ENCODE data around the gene AIG1.

The AIG1 gene

DNA sequence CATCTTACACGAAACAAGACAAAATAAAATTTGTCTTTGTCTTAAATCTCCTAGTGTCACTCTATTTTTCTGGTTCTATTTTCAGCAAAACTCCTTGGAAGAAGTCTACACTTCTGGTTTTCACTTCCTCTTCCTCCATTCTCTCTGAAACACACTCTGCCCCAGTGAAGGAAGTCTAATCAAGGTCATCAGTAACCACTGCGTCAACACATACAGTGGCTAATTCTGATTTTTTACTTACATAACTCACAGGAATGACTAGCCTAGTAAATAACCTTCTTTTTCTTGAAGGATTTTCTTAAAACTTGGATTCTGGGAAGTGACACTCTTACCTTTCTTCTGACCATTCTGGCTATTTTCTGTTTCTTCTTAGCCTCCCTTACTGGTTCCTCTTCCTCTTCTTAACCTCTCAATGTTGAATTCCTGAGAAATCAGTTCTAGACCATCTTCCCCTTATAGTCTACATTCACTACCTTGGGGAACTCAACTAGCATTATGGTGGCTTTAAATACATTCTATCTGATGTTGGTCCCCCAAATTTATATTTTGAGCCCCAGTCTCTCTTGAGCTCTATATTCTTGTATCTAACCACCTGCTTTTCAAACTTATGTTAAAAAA lies 37.5 kb downstream of the AIG1 start:
- Histone ChIP-seq H3K27ac (ENCODE audit: low read length) (no peak overlapping the region), H3K4me3 (ENCODE audit: low read depth in 1 of 2, low read length in 2 of 2) (no peak overlapping the region), H3K36me3 (ENCODE audit: insufficient read depth, low read length) (no peaks in the 10 kb centered on the region), H2AFZ (ENCODE audit: low read depth, low read length) (no peak overlapping the region), H3K4me2 (ENCODE audit: insufficient read depth, low read length) (no peak overlapping the region), H4K20me1 (ENCODE audit: insufficient read depth, low read length) (no peaks in the 10 kb centered on the region), H3K27me3 (ENCODE audit: insufficient read depth, low read length, poor library complexity) (no peaks in the 10 kb centered on the region), H3K9ac (ENCODE audit: low read depth, low read length) (no peak overlapping the region), H3K4me1 (ENCODE audit: insufficient read depth, low read length) (no peaks in the 10 kb centered on the region), H3K79me2 (ENCODE audit: insufficient read depth, low read length) (no peaks in the 10 kb centered on the region), H3K9me3 (ENCODE audit: insufficient read depth, low read length, severe bottlenecking) (no peaks in the 10 kb centered on the region)
- no peak for TF ChIP-seq EZH2 (IDR thresholded peaks at IDR 0.05; ENCODE audit: borderline replicate concordance, low read depth, low read length, severe bottlenecking)
- TF ChIP-seq, protein P1, sequence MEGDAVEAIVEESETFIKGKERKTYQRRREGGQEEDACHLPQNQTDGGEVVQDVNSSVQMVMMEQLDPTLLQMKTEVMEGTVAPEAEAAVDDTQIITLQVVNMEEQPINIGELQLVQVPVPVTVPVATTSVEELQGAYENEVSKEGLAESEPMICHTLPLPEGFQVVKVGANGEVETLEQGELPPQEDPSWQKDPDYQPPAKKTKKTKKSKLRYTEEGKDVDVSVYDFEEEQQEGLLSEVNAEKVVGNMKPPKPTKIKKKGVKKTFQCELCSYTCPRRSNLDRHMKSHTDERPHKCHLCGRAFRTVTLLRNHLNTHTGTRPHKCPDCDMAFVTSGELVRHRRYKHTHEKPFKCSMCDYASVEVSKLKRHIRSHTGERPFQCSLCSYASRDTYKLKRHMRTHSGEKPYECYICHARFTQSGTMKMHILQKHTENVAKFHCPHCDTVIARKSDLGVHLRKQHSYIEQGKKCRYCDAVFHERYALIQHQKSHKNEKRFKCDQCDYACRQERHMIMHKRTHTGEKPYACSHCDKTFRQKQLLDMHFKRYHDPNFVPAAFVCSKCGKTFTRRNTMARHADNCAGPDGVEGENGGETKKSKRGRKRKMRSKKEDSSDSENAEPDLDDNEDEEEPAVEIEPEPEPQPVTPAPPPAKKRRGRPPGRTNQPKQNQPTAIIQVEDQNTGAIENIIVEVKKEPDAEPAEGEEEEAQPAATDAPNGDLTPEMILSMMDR (IDR thresholded peaks at IDR 0.05; ENCODE audit: borderline replicate concordance, extremely low read depth, low read length, poor library complexity, severe bottlenecking): no peak
- DNase-seq (no peak), ATAC-seq (ENCODE audit: insufficient read depth, low read depth) (no peak)

- H4K20me1 ChIP-seq (ENCODE audit: insufficient read depth, low read length): no peaks in the 10 kb centered on the region
- no peaks in the 10 kb centered on the region for H3K4me1 ChIP-seq (ENCODE audit: insufficient read depth, low read length)
- DNase-seq: no peak
- H3K36me3 ChIP-seq (ENCODE audit: insufficient read depth, low read length): no peaks in the 10 kb centered on the region
- no peak overlapping the region for H3K4me2 ChIP-seq (ENCODE audit: insufficient read depth, low read length)
- no peaks in the 10 kb centered on the region for H3K27me3 ChIP-seq (ENCODE audit: insufficient read depth, low read length, poor library complexity)
- TF ChIP-seq EZH2 (IDR thresholded peaks at IDR 0.05; ENCODE audit: borderline replicate concordance, low read depth, low read length, severe bottlenecking): no peak
- TF ChIP-seq, protein P1 (IDR thresholded peaks at IDR 0.05; ENCODE audit: borderline replicate concordance, extremely low read depth, low read length, poor library complexity, severe bottlenecking): no peak
- H3K27ac ChIP-seq (ENCODE audit: low read length): no peak overlapping the region
- no peak for ATAC-seq (ENCODE audit: insufficient read depth, low read depth)
- H2AFZ ChIP-seq (ENCODE audit: low read depth, low read length): no peak overlapping the region
- no peaks in the 10 kb centered on the region for H3K9me3 ChIP-seq (ENCODE audit: insufficient read depth, low read length, severe bottlenecking)
- no peak overlapping the region for H3K4me3 ChIP-seq (ENCODE audit: low read depth in 1 of 2, low read length in 2 of 2)
- H3K9ac ChIP-seq (ENCODE audit: low read depth, low read length): no peak overlapping the region
- no peaks in the 10 kb centered on the region for H3K79me2 ChIP-seq (ENCODE audit: insufficient read depth, low read length)
Observed at GRCh38 chr6:143099647-143100046, 39.0 kb downstream of the AIG1 start.

GRCh38 chr6:143100429-143100828 lies 39.7 kb downstream of the AIG1 start:
- TF ChIP-seq, protein P1 (IDR thresholded peaks at IDR 0.05; ENCODE audit: borderline replicate concordance, extremely low read depth, low read length, poor library complexity, severe bottlenecking): no peak
- TF ChIP-seq EZH2 (IDR thresholded peaks at IDR 0.05; ENCODE audit: borderline replicate concordance, low read depth, low read length, severe bottlenecking): no peak
- no peak overlapping the region for H3K27ac ChIP-seq (ENCODE audit: low read length)
- H3K79me2 ChIP-seq (ENCODE audit: insufficient read depth, low read length): no peaks in the 10 kb centered on the region
- ATAC-seq (ENCODE audit: insufficient read depth, low read depth) (no peak), DNase-seq (no peak)
- H3K36me3 ChIP-seq (ENCODE audit: insufficient read depth, low read length): no peaks in the 10 kb centered on the region
- no peak overlapping the region for H3K4me2 ChIP-seq (ENCODE audit: insufficient read depth, low read length)
- H4K20me1 ChIP-seq (ENCODE audit: insufficient read depth, low read length): no peaks in the 10 kb centered on the region
- no peak overlapping the region for H2AFZ ChIP-seq (ENCODE audit: low read depth, low read length)
- H3K27me3 ChIP-seq (ENCODE audit: insufficient read depth, low read length, poor library complexity): no peaks in the 10 kb centered on the region
- H3K4me3 ChIP-seq (ENCODE audit: low read depth in 1 of 2, low read length in 2 of 2): no peak overlapping the region
- H3K9ac ChIP-seq (ENCODE audit: low read depth, low read length): no peak overlapping the region
- H3K9me3 ChIP-seq (ENCODE audit: insufficient read depth, low read length, severe bottlenecking): no peaks in the 10 kb centered on the region
- H3K4me1 ChIP-seq (ENCODE audit: insufficient read depth, low read length): no peaks in the 10 kb centered on the region
